B cell (primary cell): ENCODE measurements around the gene RHBDL1. TPM values are rescaled to one million over a fixed set of nuclear protein-coding genes. Genes with fewer than 3 reads are reported as not detected.

Source experiments
- ATAC-seq: fragments of 200-7000 bp; cut with Tn5 transposase; one replicate; pipeline ENCODE4 v1.10.0; 2021; ENCODE audit warnings: low read depth, mild to moderate bottlenecking, moderate number of reproducible peaks, moderate library complexity
- CTCF ChIA-PET: fragments of 350-600 bp; sonication (Branson Sonifier 250); formaldehyde crosslinking; loops from one replicate; lab custom pipeline; 2021; ENCODE audit warnings: antibody characterized with exemption, inconsistent platforms; lab: Charles Lee
- POLR2A ChIA-PET: fragments of 350-600 bp; sonication (Branson Sonifier 250); formaldehyde crosslinking; loops from one replicate; lab custom pipeline; 2021; ENCODE audit warnings: antibody characterized with exemption; lab: Charles Lee
- DNase-seq: peaks from one replicate; pipeline ENCODE4 v3.0.0; 2013
- H2AFZ ChIP-seq: 2 replicates; pipeline ENCODE4 v1.6.1; 2012; ENCODE audit warnings: mild to moderate bottlenecking, low read depth, low read length; ENCODE audit not compliant: insufficient read depth, poor library complexity, severe bottlenecking
- H3K27ac ChIP-seq, 2 donors: 1 replicate in 1 of 2; 2 replicates in 1 of 2; pipeline ENCODE4 v1.5.1; 2012 to 2013; ENCODE audit warnings: low read length in 2 of 2, mild to moderate bottlenecking in 2 of 2, moderate library complexity in 1 of 2
- H3K27me3 ChIP-seq, 4 experiments: fragments of 200-600 bp in 1 of 4; sonication (generic) in 1 of 4; replicated peaks in 1 of 4; 1 replicate in 2 of 4; 2 replicates in 2 of 4; pipeline versions ENCODE4 v1.6.1 to v1.7.0; 2013 to 2016; ENCODE audit warnings: low read length in 3 of 4, mild to moderate bottlenecking in 2 of 4, mixed read lengths in 1 of 4, moderate library complexity in 1 of 4; ENCODE audit not compliant: insufficient read depth in 4 of 4, control insufficient read depth in 3 of 4; ENCODE audit errors: control extremely low read depth in 1 of 4
- H3K36me3 ChIP-seq, 2 experiments: replicated peaks in 1 of 2; 1 replicate in 1 of 2; 2 replicates in 1 of 2; pipeline versions ENCODE4 v1.6.1 to v1.7.1; 2013; ENCODE audit warnings: low read length in 1 of 2; ENCODE audit not compliant: insufficient read depth in 2 of 2, control insufficient read depth in 1 of 2; ENCODE audit errors: control extremely low read depth in 1 of 2, extremely low read depth in 1 of 2
- H3K4me1 ChIP-seq, 2 donors: fragments of 200-600 bp in 1 of 2; sonication (generic) in 1 of 2; 1 replicate in 1 of 2; 2 replicates in 1 of 2; pipeline versions ENCODE4 v1.5.1 to v1.6.1; 2013 to 2017; ENCODE audit warnings: low read length in 2 of 2; ENCODE audit not compliant: control insufficient read depth in 2 of 2, insufficient read depth in 2 of 2
- H3K4me2 ChIP-seq: replicated peaks from 2 replicates; pipeline ENCODE3; 2012; ENCODE audit warnings: mild to moderate bottlenecking, low read depth, low read length; ENCODE audit not compliant: poor library complexity, severe bottlenecking
- H3K4me3 ChIP-seq, 5 experiments: fragments of 200-600 bp in 1 of 5; sonication (generic) in 1 of 5; 1 replicate in 3 of 5; 2 replicates in 2 of 5; pipeline versions ENCODE4 v1.5.1 to v1.7.0; 2011 to 2016; ENCODE audit warnings: low read length in 4 of 5, mild to moderate bottlenecking in 4 of 5, low read depth in 2 of 5, control low read depth in 1 of 5, moderate library complexity in 1 of 5; ENCODE audit not compliant: insufficient read depth in 1 of 5; ENCODE audit errors: control extremely low read depth in 1 of 5, extremely low read depth in 1 of 5
- H3K79me2 ChIP-seq: fragments of 200-600 bp; sonication (generic); one replicate; pipeline ENCODE4 v1.6.0; 2016; ENCODE audit warnings: low read length; ENCODE audit not compliant: control insufficient read depth, insufficient read depth
- H3K9ac ChIP-seq: fragments of 200-600 bp; sonication (generic); 2 replicates; pipeline ENCODE4 v1.6.1; 2017; ENCODE audit warnings: mild to moderate bottlenecking, low read length, moderate library complexity
- H3K9me3 ChIP-seq, 3 donors: one replicate each; pipeline versions ENCODE4 v1.6.1 to v1.7.1; 2013; ENCODE audit warnings: low read length in 2 of 3; ENCODE audit not compliant: control insufficient read depth in 2 of 3, insufficient read depth in 1 of 3; ENCODE audit errors: control extremely low read depth in 1 of 3
- H4K20me1 ChIP-seq: 2 replicates; pipeline ENCODE4 v1.6.0; 2012; ENCODE audit warnings: mild to moderate bottlenecking, low read length; ENCODE audit not compliant: insufficient read depth, control insufficient read depth, poor library complexity, severe bottlenecking
- H3K27ac Mint-ChIP-seq: one replicate; pipeline ENCODE4 v1.8.0; 2021; ENCODE audit warnings: mixed read lengths
- H3K27me3 Mint-ChIP-seq: one replicate; pipeline ENCODE4 v1.8.0; 2021; ENCODE audit warnings: mixed read lengths
- H3K4me1 Mint-ChIP-seq: one replicate; pipeline ENCODE4 v1.8.0; 2021; ENCODE audit warnings: mixed read lengths
- H3K4me3 Mint-ChIP-seq: one replicate; pipeline ENCODE4 v1.8.0; 2021; ENCODE audit warnings: mixed read lengths
- H3K9me3 Mint-ChIP-seq: one replicate; pipeline ENCODE4 v1.8.0; 2022; ENCODE audit warnings: mixed read lengths; ENCODE audit not compliant: insufficient read depth
- EZH2 ChIP-seq: IDR thresholded peaks from 2 replicates; pipeline ENCODE4 v1.6.1; 2012; ENCODE audit warnings: borderline replicate concordance, low read depth, mild to moderate bottlenecking, moderate library complexity, low read length; ENCODE audit not compliant: insufficient read depth, poor library complexity, severe bottlenecking
- WGBS: methylation state at CpG from one replicate; pipeline ENCODE4 v1.1.5; 2013; ENCODE audit warnings: missing lambda C conversion rate; ENCODE audit not compliant: insufficient coverage; 5-methylcytosine and 5-hydroxymethylcytosine counted together
- intact Hi-C: fragments of 100-400 bp; cut with micrococcal nuclease; formaldehyde crosslinking; loops from one replicate; pipeline ENCODE4 v1.10.0; 2022
- polyA plus RNA-seq: library from polyadenylated mRNA; depleted of rRNA; stranded (reverse); fragments of >200 nt; gene quantifications from 2 replicates; pipeline ENCODE4 v1.2.3, GENCODE V29; 2012
- total RNA-seq, 2 donors: library from RNA; stranded (reverse); fragments of 120-200 nt in 1 of 2; gene quantifications; 1 replicate in 1 of 2; 2 replicates in 1 of 2; pipeline versions ENCODE4 v1.2.3 to v1.2.4, GENCODE V29; 2013 to 2022
- TF ChIP-seq, protein P1 (sequence below): fragments of 200-600 bp; IDR thresholded peaks from one replicate; pipeline ENCODE4 v1.8.0; 2022; ENCODE audit warnings: antibody characterized with exemption, mild to moderate bottlenecking

RHBDL1 gene
- total and polyA plus RNA-seq, 2 donors (not counting 1 experiment from before 2014, with no cell fraction given) = 0.76 to 1.6 TPM

- POLR2A ChIA-PET = interaction anchor here (0.6 to 1.2 kb wide), 2 partner anchors 10 to 12 kb away, joined by 3 to 4 read pairs; partner anchors contain the start of gene METTL26
- Histone ChIP-seq H3K4me1 (peaks cover 15 to 20% of the 10 kb centered on the region in 2 donors), H3K4me3 (peak overlapping the region; percentile 27 to 76 (median 67)), H3K27ac (peak overlapping the region; percentile 79 to 90), H3K4me2 (peak overlapping the region; percentile 92), H2AFZ (peak overlapping the region; percentile 92), H4K20me1 (peaks cover 8% of the 10 kb centered on the region), H3K27me3 (no peaks in the 10 kb centered on the region), H3K9me3 (peaks cover 0 to 2% (median 0%) of the 10 kb centered on the region in 3 donors), H3K9ac (peak overlapping the region; percentile 71), H3K79me2 (peaks cover 8% of the 10 kb centered on the region), H3K36me3 (no peaks in the 10 kb centered on the region)
- no peaks in the 10 kb centered on the region for H3K9me3 Mint-ChIP-seq
- ATAC-seq (no peak), DNase-seq (peak; percentile 52)
- H3K27me3 Mint-ChIP-seq = no peaks in the 10 kb centered on the region
- intact Hi-C loops = loop anchor here (2.0 kb wide), 2 partner anchors 19 to 59 kb away; no protein-coding TSS in a partner anchor
- peak overlapping the region; percentile 84 for H3K27ac Mint-ChIP-seq
- 39% methylated on average over 24 of the region's 24 CpGs for WGBS
- H3K4me3 Mint-ChIP-seq = peak overlapping the region; percentile 84
- no peak for TF ChIP-seq EZH2
- TF ChIP-seq, protein P1, sequence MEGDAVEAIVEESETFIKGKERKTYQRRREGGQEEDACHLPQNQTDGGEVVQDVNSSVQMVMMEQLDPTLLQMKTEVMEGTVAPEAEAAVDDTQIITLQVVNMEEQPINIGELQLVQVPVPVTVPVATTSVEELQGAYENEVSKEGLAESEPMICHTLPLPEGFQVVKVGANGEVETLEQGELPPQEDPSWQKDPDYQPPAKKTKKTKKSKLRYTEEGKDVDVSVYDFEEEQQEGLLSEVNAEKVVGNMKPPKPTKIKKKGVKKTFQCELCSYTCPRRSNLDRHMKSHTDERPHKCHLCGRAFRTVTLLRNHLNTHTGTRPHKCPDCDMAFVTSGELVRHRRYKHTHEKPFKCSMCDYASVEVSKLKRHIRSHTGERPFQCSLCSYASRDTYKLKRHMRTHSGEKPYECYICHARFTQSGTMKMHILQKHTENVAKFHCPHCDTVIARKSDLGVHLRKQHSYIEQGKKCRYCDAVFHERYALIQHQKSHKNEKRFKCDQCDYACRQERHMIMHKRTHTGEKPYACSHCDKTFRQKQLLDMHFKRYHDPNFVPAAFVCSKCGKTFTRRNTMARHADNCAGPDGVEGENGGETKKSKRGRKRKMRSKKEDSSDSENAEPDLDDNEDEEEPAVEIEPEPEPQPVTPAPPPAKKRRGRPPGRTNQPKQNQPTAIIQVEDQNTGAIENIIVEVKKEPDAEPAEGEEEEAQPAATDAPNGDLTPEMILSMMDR = peak; percentile 41
- peaks cover 19% of the 10 kb centered on the region for H3K4me1 Mint-ChIP-seq
- CTCF ChIA-PET = interaction anchor here (1.2 to 1.4 kb wide), 2 partner anchors 10 to 12 kb away, joined by 4 to 5 read pairs; partner anchors contain the start of gene METTL26
Measured at GRCh38 chr16:648071-648780, 27.2 kb upstream of the RHBDL1 start.
